ENCODE data around the gene RSU1.

Gene RSU1

DNA sequence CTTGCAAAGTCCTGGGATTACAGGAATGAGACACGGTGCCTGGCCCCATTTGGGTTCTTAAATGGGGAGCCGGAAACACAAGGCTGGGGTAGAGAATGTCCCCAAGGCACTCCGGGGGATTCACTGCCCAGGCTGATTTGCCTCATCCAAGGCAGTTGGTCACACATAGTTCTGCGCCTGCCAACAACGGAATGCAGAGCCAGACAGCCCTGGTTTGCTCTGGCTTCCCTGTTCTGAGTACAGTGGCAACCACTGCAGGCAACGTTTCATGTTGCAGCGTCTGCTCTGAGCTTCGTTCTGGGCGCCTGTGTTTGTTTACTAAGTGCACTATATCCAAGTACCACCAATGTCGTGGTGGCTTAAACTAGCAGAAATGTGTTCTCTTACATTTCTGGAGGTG lies 233.8 kb downstream of the RSU1 start:
- TF ChIP-seq, protein P1, sequence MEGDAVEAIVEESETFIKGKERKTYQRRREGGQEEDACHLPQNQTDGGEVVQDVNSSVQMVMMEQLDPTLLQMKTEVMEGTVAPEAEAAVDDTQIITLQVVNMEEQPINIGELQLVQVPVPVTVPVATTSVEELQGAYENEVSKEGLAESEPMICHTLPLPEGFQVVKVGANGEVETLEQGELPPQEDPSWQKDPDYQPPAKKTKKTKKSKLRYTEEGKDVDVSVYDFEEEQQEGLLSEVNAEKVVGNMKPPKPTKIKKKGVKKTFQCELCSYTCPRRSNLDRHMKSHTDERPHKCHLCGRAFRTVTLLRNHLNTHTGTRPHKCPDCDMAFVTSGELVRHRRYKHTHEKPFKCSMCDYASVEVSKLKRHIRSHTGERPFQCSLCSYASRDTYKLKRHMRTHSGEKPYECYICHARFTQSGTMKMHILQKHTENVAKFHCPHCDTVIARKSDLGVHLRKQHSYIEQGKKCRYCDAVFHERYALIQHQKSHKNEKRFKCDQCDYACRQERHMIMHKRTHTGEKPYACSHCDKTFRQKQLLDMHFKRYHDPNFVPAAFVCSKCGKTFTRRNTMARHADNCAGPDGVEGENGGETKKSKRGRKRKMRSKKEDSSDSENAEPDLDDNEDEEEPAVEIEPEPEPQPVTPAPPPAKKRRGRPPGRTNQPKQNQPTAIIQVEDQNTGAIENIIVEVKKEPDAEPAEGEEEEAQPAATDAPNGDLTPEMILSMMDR (conservative IDR thresholded peaks at IDR 0.05; ENCODE audit: low read depth), result no peak
- ChIA-PET POLR2A (ENCODE audit: low non-redundant PET) (no interaction called here), CTCF (no interaction called here)
- DNase-seq (ENCODE audit: low spot score), result no peak
- no peak overlapping the region for H3K27ac ChIP-seq

DNA sequence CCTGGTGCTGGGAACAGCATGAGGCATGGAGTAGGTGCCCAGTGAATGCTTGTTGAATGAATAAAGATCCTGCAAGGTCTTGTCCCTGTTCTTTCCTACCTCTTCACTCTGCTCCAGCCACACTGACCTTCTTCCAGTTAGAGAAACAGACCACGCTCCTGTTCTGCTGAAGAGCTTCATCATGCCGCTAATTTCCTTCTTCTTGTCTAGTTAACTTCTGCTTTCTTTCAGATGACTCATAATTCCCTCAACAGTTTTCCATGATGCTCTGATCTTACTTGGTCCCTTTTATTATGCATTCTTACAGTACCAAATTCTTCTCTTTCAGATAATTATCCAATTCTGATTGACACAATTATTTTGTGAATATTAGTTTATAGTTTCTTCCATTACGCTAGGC lies 236.0 kb downstream of the RSU1 start:
- TF ChIP-seq, protein P1 (conservative IDR thresholded peaks at IDR 0.05; ENCODE audit: low read depth), result no peak
- POLR2A ChIA-PET (ENCODE audit: low non-redundant PET), result no interaction called here
- H3K27ac ChIP-seq, result no peak overlapping the region
- CTCF ChIA-PET, result interaction anchor here (0.6 kb wide), 1 partner anchor 62 kb away, joined by 3 read pairs; no protein-coding TSS in a partner anchor
- no peak for DNase-seq (ENCODE audit: low spot score)

DNA sequence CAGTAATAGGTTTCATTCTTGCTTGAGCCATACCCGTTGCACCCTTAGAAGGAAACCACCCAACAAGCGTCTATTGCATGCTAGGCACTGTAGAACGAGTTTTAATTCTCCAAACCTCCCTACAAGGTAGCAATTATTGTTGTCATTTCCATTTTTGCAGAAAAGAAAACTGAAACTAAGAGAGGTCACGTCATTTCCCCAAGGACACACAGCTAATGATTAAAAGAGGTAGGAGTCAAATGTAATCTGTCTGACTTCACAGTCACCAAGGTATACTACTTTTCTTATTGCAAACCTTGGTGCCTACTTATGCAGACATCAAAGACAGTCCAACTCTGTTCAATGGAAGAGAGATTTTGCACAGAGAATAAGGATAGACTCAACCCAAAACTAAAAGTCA lies 246.5 kb downstream of the RSU1 start:
- H3K27ac ChIP-seq, result no peak overlapping the region
- POLR2A ChIA-PET (ENCODE audit: low non-redundant PET), result no interaction called here
- CTCF ChIA-PET, result no interaction called here
- TF ChIP-seq, protein P1 (conservative IDR thresholded peaks at IDR 0.05; ENCODE audit: low read depth), result no peak
- DNase-seq (ENCODE audit: low spot score), result no peak

DNA sequence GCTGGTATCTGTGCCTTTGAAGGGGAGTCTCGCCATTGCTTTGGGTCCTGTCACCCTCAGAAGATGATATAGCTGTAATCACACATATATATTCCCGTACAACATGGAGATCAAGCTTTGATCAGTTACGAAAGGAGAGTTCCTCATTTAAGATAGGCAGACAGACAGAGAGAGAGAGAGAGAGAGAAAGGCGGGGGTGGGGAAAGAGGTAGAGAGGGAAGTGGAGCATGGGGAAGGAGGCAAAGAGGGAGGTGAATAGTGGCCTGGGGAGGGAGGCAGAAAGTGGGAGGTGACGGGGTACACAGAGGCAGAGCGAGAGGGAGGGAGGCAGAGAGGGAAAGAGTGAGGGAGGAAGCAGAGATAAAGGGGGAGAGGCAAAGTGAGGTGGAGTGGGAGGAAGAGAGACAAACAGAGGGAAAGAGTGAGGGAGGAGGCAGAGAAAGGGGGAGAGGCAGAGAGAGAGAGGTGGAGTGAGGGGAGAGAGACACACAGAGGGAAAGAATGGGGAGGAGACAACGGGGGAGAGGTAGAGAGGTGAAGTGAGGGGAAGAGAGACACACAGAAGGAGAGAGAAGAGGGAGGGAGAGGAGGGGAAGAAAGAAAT lies 250.9 kb downstream of the RSU1 start:
- ChIA-PET CTCF (no interaction called here), POLR2A (ENCODE audit: low non-redundant PET) (no interaction called here)
- TF ChIP-seq, protein P1 (conservative IDR thresholded peaks at IDR 0.05; ENCODE audit: low read depth), result no peak
- no peak overlapping the region for H3K27ac ChIP-seq
- no peak for DNase-seq (ENCODE audit: low spot score)

DNA sequence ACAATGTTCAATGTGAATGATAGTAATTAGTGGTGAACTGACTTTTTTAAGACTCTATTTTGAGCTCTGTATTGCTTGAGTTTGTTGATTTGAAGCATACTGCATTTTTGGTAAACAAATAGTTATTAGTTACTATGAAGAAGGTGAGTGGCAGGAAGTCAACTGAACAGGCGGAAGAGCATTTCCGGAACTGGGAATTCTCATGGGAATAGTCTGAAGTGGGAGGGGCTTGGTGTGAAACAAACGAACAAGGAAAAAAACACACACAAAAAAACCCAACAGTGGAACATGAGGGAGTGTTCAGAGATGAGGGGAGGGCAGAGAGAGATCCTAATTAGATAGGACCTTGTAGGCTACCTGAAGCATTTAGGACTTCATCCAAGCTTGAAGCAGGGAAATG lies 251.6 kb downstream of the RSU1 start:
- no peak overlapping the region for H3K27ac ChIP-seq
- no peak for DNase-seq (ENCODE audit: low spot score)
- CTCF ChIA-PET, result no interaction called here
- TF ChIP-seq, protein P1 (conservative IDR thresholded peaks at IDR 0.05; ENCODE audit: low read depth), result no peak
- POLR2A ChIA-PET (ENCODE audit: low non-redundant PET), result no interaction called here

DNA sequence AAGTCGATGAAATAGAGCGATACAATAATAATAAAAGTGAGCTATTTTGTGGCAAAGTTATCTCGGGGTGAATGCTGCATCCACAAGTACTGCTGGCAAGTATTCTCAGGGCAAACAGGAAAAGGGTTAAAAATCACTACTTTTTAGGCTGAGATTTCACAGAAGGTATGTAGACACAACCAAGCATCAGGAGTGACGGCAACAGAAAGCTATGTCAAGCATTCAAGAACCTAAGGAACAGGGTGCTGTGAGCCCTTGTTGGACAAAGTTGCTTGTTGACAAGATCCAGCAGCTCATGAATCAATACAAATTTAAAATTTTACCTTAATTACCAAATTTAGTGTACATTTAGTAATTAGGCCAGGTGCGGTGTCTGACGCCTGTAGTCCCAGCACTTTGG lies 254.3 kb downstream of the RSU1 start:
- POLR2A ChIA-PET (ENCODE audit: low non-redundant PET), result no interaction called here
- CTCF ChIA-PET, result no interaction called here
- TF ChIP-seq, protein P1 (conservative IDR thresholded peaks at IDR 0.05; ENCODE audit: low read depth), result no peak
- H3K27ac ChIP-seq, result no peak overlapping the region
- no peak for DNase-seq (ENCODE audit: low spot score)

Measured in RWPE1 (cell line).